Endothelial cell of umbilical vein (primary cell): ENCODE results near the gene SDCCAG8. TPM values are rescaled to one million over a fixed set of nuclear protein-coding genes. Genes with fewer than 3 reads are reported as not detected.

Experiments
- BruUV-seq: library from RNA; stranded (reverse); fragments of 400-500 nt; replicated peaks from 2 replicates; lab custom pipeline; 2021; lab: Mats Ljungman, UMichigan
- CTCF ChIA-PET: fragments of 300-600, 350-600 bp; sonication (Branson Sonifier 250); formaldehyde crosslinking; loops from one replicate; lab custom pipeline; 2021; ENCODE audit warnings: antibody characterized with exemption, inconsistent platforms; lab: Charles Lee
- POLR2A ChIA-PET: fragments of 300-600, 350-600 bp; sonication (Branson Sonifier 250); formaldehyde crosslinking; loops from one replicate; lab custom pipeline; 2021; ENCODE audit warnings: antibody characterized with exemption, inconsistent platforms; lab: Charles Lee
- DNase-seq: peaks from one replicate; pipeline ENCODE4 v3.0.0-alpha.2; 2011; ENCODE audit warnings: low read depth, low spot score
- FAIRE-seq: peaks from 2 replicates; lab custom pipeline; 2011; peaks lifted over from hg19 to GRCh38; lab: Jason Lieb, UNC
- H2AFZ ChIP-seq: 2 replicates; pipeline ENCODE4 v1.6.0; 2012; ENCODE audit warnings: low read depth, low read length, control low read depth, inconsistent platforms
- H3K27ac ChIP-seq: 2 replicates; pipeline ENCODE4 v1.5.1; 2011; ENCODE audit warnings: low read depth, mild to moderate bottlenecking, control low read depth, low read length, moderate library complexity; ENCODE audit not compliant: insufficient read depth
- H3K27me3 ChIP-seq, 2 experiments: 2 replicates each; pipeline versions ENCODE4 v1.6.0 to v1.6.1; 2011; ENCODE audit warnings: low read length in 2 of 2, mixed read lengths in 1 of 2; ENCODE audit not compliant: control insufficient read depth in 2 of 2, insufficient read depth in 2 of 2
- H3K36me3 ChIP-seq, 2 experiments: 2 replicates in 1 of 2; 3 replicates in 1 of 2; pipeline ENCODE4 v1.5.1; 2011; ENCODE audit warnings: low read length in 2 of 2, mild to moderate bottlenecking in 1 of 2, moderate library complexity in 1 of 2; ENCODE audit not compliant: control insufficient read depth in 2 of 2, insufficient read depth in 2 of 2; ENCODE audit errors: extremely low read depth in 1 of 2
- H3K4me1 ChIP-seq: 3 replicates; pipeline ENCODE4 v1.5.1; 2011; ENCODE audit warnings: mild to moderate bottlenecking, low read length; ENCODE audit not compliant: control insufficient read depth, insufficient read depth; ENCODE audit errors: extremely low read depth
- H3K4me2 ChIP-seq: 2 replicates; pipeline ENCODE4 v1.6.1; 2011; ENCODE audit warnings: low read length, control low read depth, mixed read lengths; ENCODE audit not compliant: insufficient read depth
- H3K4me3 ChIP-seq, 3 experiments: fragments of 200-600 bp in 1 of 3; sonication (generic), shearing (Covaris generic) in 1 of 3; replicated peaks in 1 of 3; 2 replicates each; pipeline ENCODE4 v1.5.1; 2011 to 2016; ENCODE audit warnings: control low read depth in 3 of 3, low read length in 3 of 3, mild to moderate bottlenecking in 2 of 3, inconsistent platforms in 1 of 3, low read depth in 1 of 3, moderate library complexity in 1 of 3; ENCODE audit not compliant: insufficient read depth in 1 of 3
- H3K79me2 ChIP-seq: 2 replicates; pipeline ENCODE4 v1.6.0; 2012; ENCODE audit warnings: low read length, inconsistent platforms; ENCODE audit not compliant: control insufficient read depth, insufficient read depth
- H3K9ac ChIP-seq: replicated peaks from 2 replicates; pipeline ENCODE3; 2011; ENCODE audit warnings: low read length, control low read depth; ENCODE audit not compliant: insufficient read depth; ENCODE audit errors: extremely low read depth
- H3K9me1 ChIP-seq: replicated peaks from 3 replicates; pipeline ENCODE4 v1.6.0; 2011; ENCODE audit warnings: mild to moderate bottlenecking, low read length; ENCODE audit not compliant: control insufficient read depth, insufficient read depth; ENCODE audit errors: extremely low read depth
- H3K9me3 ChIP-seq: replicated peaks from 2 replicates; pipeline ENCODE4 v1.5.1; 2012; ENCODE audit warnings: low read length, inconsistent platforms; ENCODE audit not compliant: control insufficient read depth, insufficient read depth
- H4K20me1 ChIP-seq: replicated peaks from 2 replicates; pipeline ENCODE3; 2011; ENCODE audit warnings: mild to moderate bottlenecking, low read length; ENCODE audit not compliant: control insufficient read depth, insufficient read depth; ENCODE audit errors: extremely low read depth
- CTCF ChIP-seq, 2 donors: IDR thresholded peaks; 1 replicate in 1 of 2; 2 replicates in 1 of 2; pipeline ENCODE4 v1.5.1; 2011; ENCODE audit warnings: low read length in 2 of 2, mild to moderate bottlenecking in 2 of 2, moderate library complexity in 2 of 2, control low read depth in 1 of 2, inconsistent platforms in 1 of 2, low read depth in 1 of 2; ENCODE audit not compliant: insufficient read depth in 1 of 2; ENCODE audit errors: extremely low read depth in 1 of 2
- EZH2 ChIP-seq: IDR thresholded peaks from 2 replicates; pipeline ENCODE4 v1.6.1; 2012; ENCODE audit warnings: borderline replicate concordance, low read depth, mild to moderate bottlenecking, moderate library complexity, low read length, inconsistent platforms; ENCODE audit not compliant: severe bottlenecking
- FOS ChIP-seq: IDR thresholded peaks from 2 replicates; pipeline ENCODE4 v1.6.1; 2011; ENCODE audit warnings: mild to moderate bottlenecking, low read length, moderate library complexity, borderline replicate concordance; ENCODE audit not compliant: insufficient read depth
- GATA2 ChIP-seq: IDR thresholded peaks from 2 replicates; pipeline ENCODE4 v1.7.0; 2011; ENCODE audit warnings: low read depth, mild to moderate bottlenecking, moderate library complexity, mixed read lengths, low read length; ENCODE audit not compliant: insufficient read length, insufficient read depth
- JUN ChIP-seq: IDR thresholded peaks from 2 replicates; pipeline ENCODE4 v1.6.1; 2011; ENCODE audit warnings: borderline replicate concordance, low read depth; ENCODE audit not compliant: insufficient read length, insufficient read depth
- MAX ChIP-seq: IDR thresholded peaks from 2 replicates; pipeline ENCODE4 v1.6.1; 2011; ENCODE audit not compliant: insufficient read depth, insufficient read length
- MYC ChIP-seq: IDR thresholded peaks from one replicate; pipeline ENCODE4 v1.6.1; 2011; ENCODE audit warnings: mild to moderate bottlenecking, low read depth, low read length
- POLR2A ChIP-seq: IDR thresholded peaks from 2 replicates; pipeline ENCODE4 v1.6.1; 2012; ENCODE audit warnings: low read depth, mild to moderate bottlenecking, control low read depth, low read length
- POLR2AphosphoS5 ChIP-seq: IDR thresholded peaks from 2 replicates; pipeline ENCODE4 v1.6.1; 2012; ENCODE audit warnings: low read depth, mild to moderate bottlenecking, control low read depth, low read length, moderate library complexity; ENCODE audit not compliant: insufficient read depth
- dilution Hi-C: fragments of 300-500 bp; cut with MboI; formaldehyde crosslinking; loops from one replicate; pipeline ENCODE4 v1.15.0; 2019; ENCODE audit warnings: low sequenced_read_pairs; ENCODE audit not compliant: extremely low pct_ligation_motif_present
- intact Hi-C: fragments of 100-400 bp; cut with micrococcal nuclease; formaldehyde crosslinking; loops from one replicate; pipeline ENCODE4 v1.10.0; 2022
- polyA plus RNA-seq, 4 experiments: library from polyadenylated mRNA; depleted of rRNA in 3 of 4; stranded (reverse) in 3 of 4; unstranded in 1 of 4; fragments of >200 nt; gene quantifications; 2 replicates each; pipeline versions ENCODE4 v1.2.1 to v1.2.3, GENCODE V29; 2011 to 2012; ENCODE audit warnings: missing spikeins in 1 of 4
- total RNA-seq: library from RNA; stranded (reverse); gene quantifications from 2 replicates; pipeline ENCODE4 v1.2.3, GENCODE V29; 2021

Gene SDCCAG8
- total and polyA plus RNA-seq, 2 donors (not counting 3 experiments of a cell fraction or from before 2014, with no cell fraction given) = 14.6 to 25.7 TPM

GRCh38 chr1:243292117-243292516 lies 36.3 kb downstream of the SDCCAG8 start:
- ChIA-PET POLR2A (no interaction called here), CTCF (no interaction called here)
- intact Hi-C loops = no loop called here
- H3K79me2 ChIP-seq = peaks cover 28% of the 10 kb centered on the region
- H3K4me3 ChIP-seq = no peak overlapping the region
- peaks cover 51% of the 10 kb centered on the region for H3K4me1 ChIP-seq
- H3K36me3 ChIP-seq = peaks cover 0 to 4% of the 10 kb centered on the region in 2 experiments
- H3K27me3 ChIP-seq = no peaks in the 10 kb centered on the region
- DNase-seq (no peak), FAIRE-seq (no peak)
- no peak overlapping the region for H3K4me2 ChIP-seq
- H3K27ac ChIP-seq = no peak overlapping the region
- H3K9me3 ChIP-seq = no peaks in the 10 kb centered on the region
- no TSS peak for BruUV-seq
- H3K9me1 ChIP-seq = no peaks in the 10 kb centered on the region
- H3K9ac ChIP-seq = no peak overlapping the region
- dilution Hi-C loops = no loop called here
- H4K20me1 ChIP-seq = no peaks in the 10 kb centered on the region
- H2AFZ ChIP-seq = no peak overlapping the region
- TF ChIP-seq MYC = no peak
- TF ChIP-seq MAX = no peak
- TF ChIP-seq FOS = no peak

- TSS peak; percentile 88 for BruUV-seq
- TF ChIP-seq JUN = no peak
- no peak for TF ChIP-seq POLR2A
- TF ChIP-seq MAX = no peak
- TF ChIP-seq MYC = no peak
- TF ChIP-seq CTCF (IDR thresholded peaks at IDR 0.05; ENCODE audit: extremely low read depth in 1 of 2, insufficient read depth in 1 of 2, low read depth in 1 of 2, low read length in 2 of 2) = no peak
- TF ChIP-seq POLR2AphosphoS5 = no peak
- TF ChIP-seq GATA2 = no peak
- TF ChIP-seq EZH2 = no peak
- TF ChIP-seq FOS = no peak
- Histone ChIP-seq H3K27me3 (no peaks in the 10 kb centered on the region), H3K9me1 (no peaks in the 10 kb centered on the region), H3K4me3 (peak overlapping the region in 1 of 3 experiments; percentile 30), H3K9me3 (no peaks in the 10 kb centered on the region), H3K36me3 (peaks cover 0 to 5% of the 10 kb centered on the region in 2 experiments), H2AFZ (no peak overlapping the region), H3K4me2 (peak overlapping the region; percentile 56), H4K20me1 (no peaks in the 10 kb centered on the region), H3K4me1 (peaks cover 34% of the 10 kb centered on the region), H3K27ac (peak overlapping the region; percentile 81), H3K9ac (peak overlapping the region; percentile 68), H3K79me2 (peaks cover 28% of the 10 kb centered on the region)
- CTCF ChIA-PET = interaction anchor here (1.3 kb wide), 2 partner anchors 9 to 43 kb away, joined by 3 to 4 read pairs; no protein-coding TSS in a partner anchor
- POLR2A ChIA-PET = no interaction called here
- dilution Hi-C loops (no loop called here), intact Hi-C loops (no loop called here)
- peak; percentile 24 for FAIRE-seq
- peak; percentile 59 for DNase-seq
These were observed 38.3 kb downstream of the SDCCAG8 start for GRCh38 chr1:243293941-243294722.
